Stimulated activated CD8-positive, alpha-beta memory T cell treated with anti-CD3 and anti-CD28 coated beads, Interleukin-12 subunit alpha, Interleukin-12 subunit beta, amount 100 ng/mL, for 24 hours (primary cell): ENCODE data around the gene DIPK1B.

Source experiments
- DNase-seq: peaks from one replicate; pipeline ENCODE4 v3.0.0-alpha.2; 2020; ENCODE audit errors: extremely low read depth

DIPK1B gene

GRCh38 chr9:136720251-136720897 is 8.0 kb downstream of the DIPK1B start:
- DNase-seq, result no peak

DNA sequence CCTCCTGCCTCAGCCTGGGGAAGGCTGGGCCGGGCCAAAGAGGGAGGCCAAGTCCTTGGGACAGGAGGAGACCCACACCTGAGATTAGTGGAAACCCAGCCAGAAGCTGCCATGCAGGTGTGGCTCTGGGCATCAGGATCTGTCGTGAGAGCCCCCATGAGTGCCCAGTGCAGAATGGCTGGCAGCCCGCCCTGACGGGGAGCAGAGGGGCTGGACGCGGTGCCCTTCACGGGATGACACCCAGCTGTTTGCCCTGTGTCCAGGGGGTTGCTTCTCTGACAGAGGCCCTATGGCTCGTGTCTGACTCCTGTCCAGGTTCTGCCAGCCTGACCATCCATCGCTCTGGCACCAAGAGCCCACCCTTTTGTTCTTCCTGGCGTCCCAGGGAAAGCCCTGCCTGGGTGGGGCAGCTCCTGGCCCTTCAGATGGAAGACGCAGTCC is 8.5 kb downstream of the DIPK1B start:
- no peak for DNase-seq

- DNase-seq, result no peak
Measured at GRCh38 chr9:136721339-136722092, 9.1 kb downstream of the DIPK1B start.

GRCh38 chr9:136722093-136722968 is 10.0 kb downstream of the DIPK1B start:
- no peak for DNase-seq

DNA sequence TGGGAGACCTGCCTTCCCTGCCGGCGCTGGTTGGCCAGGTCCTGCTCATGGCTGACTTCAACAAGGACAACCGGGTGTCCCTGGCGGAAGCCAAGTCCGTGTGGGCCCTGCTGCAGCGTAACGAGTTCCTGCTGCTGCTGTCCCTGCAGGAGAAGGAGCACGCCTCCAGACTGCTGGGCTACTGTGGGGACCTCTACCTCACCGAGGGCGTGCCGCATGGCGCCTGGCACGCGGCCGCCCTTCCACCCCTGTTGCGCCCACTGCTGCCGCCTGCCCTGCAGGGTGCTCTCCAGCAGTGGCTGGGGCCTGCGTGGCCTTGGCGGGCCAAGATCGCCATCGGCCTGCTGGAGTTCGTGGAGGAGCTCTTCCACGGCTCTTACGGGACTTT is 10.6 kb downstream of the DIPK1B start:
- DNase-seq, result no peak

GRCh38 chr9:136723362-136723976 is 11.1 kb downstream of the DIPK1B start:
- no peak for DNase-seq

GRCh38 chr9:136723989-136724388 is 11.6 kb downstream of the DIPK1B start:
- no peak for DNase-seq

DNA sequence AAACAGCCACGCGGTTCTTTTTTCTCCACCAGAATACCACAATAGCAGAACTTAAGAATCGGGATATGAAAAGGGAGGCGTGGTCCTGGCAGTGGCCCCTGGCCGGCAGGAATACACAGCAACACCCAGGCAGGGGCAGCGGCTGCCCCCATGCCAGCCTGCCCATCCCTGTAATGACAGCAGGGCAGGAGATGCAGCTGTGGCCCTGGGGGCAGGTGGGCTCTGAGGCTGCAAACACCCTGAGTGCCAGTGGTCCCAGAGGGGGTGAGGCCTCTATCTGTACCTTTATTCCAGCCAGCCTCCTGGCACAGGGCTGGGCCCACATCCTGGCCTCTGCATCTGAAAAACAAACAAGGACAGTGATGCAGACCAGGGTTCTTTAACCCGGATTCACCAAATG is 12.4 kb downstream of the DIPK1B start:
- DNase-seq, result no peak

GRCh38 chr9:136725612-136726011 is 13.2 kb downstream of the DIPK1B start:
- no peak for DNase-seq

DNA sequence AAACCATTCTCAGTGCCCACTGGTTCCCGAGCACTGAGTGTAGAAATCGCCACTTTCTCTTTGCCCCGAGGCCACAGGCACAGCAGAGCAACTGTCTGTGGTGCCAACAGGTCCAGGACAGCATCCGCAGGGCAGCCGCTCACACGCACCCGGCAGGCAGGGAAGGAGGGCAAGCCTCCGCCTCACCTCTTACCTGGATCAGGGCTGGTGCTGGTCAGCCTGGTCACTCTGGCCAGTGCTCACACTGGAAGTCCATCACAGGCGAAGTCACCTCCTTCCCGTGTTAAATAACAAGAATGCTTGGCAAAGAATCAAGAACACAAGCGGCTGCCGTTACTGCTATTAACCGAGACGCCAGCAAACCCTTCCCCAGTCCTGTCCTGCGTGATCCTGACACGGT is 13.7 kb downstream of the DIPK1B start:
- no peak for DNase-seq

- DNase-seq, result no peak
Measured at GRCh38 chr9:136726631-136727191, 14.3 kb downstream of the DIPK1B start.

- DNase-seq, result peak; percentile 70
Measured at GRCh38 chr9:136728080-136728547, 15.7 kb downstream of the DIPK1B start.

GRCh38 chr9:136728548-136729123 is 16.3 kb downstream of the DIPK1B start:
- DNase-seq, result no peak

DNA sequence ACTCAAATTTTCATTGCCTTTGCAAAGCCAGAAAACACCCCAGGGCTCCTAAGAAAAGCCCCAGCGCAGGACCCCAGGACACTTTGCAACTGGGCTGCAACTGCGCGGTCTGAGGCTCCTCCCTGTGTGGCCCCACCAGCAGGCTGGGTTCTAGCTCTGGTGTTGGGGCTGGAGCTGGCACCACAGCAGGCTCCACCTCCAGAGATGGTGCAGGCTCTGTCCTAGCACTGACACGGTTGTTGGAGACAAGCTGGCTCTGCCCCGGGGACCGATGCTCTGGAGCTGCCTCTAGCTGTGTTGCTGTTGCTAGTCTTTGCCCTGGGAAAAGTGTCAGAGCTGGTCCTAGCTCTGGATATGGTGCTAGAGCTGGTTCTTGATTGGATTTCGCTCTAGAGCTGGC is 16.8 kb downstream of the DIPK1B start:
- DNase-seq, result no peak

DNA sequence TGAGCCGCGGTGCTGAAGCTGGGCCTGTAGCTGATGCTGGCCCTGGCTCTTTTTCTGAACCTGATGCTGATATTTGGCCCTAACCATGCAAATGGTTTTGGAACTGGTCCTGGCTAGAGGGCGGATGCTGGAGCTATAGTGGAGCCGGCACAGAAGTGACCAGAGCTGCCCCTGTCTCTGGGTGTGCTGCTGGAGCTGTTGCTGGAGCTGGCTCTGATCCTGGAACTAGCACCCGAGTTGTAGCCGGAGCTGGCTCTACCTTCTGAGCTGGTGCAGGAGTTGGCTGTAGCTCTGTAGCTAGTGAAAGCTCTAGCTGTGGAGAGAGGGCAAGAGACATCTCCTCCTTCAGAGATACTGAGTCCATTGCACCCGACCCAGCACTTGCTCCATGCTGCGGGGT is 17.6 kb downstream of the DIPK1B start:
- no peak for DNase-seq

DNA sequence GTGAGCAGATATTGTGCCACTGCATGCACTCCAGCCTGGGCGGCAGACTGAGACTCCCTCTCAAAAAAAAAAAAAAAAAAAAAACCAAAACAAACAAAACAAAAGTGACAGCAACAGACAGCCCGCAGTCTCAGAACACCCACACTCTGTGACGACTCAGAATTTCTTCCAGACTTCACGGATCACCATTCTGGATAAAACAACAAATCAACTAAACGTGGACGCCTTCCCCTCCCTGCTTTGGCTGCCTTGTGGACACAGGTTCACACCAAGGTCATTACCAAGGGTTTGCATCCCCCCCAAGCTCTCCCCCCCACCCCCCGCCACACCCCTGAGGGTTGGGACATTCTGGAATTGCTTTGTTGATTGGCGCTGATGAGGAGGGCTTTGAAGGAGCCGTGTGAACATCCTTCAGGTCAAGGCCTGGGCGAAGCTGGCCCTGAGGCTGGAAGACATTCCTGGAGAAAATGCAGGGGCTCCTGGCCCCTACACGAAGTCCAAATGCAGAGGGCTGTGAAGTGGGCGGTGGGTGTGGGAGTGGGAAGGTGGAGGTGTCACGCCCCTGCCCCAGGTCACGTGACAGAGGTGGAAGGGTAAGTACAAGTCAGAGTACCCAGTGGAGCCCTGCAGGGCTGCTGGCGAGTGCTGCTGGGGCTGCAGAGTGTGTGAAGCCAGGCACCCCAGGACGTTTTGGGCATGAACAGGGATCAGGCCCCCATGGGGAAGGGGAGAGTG is 20.2 kb downstream of the DIPK1B start:
- no peak for DNase-seq

- DNase-seq, result no peak
Measured at GRCh38 chr9:136733611-136734010, 21.2 kb downstream of the DIPK1B start.

DNA sequence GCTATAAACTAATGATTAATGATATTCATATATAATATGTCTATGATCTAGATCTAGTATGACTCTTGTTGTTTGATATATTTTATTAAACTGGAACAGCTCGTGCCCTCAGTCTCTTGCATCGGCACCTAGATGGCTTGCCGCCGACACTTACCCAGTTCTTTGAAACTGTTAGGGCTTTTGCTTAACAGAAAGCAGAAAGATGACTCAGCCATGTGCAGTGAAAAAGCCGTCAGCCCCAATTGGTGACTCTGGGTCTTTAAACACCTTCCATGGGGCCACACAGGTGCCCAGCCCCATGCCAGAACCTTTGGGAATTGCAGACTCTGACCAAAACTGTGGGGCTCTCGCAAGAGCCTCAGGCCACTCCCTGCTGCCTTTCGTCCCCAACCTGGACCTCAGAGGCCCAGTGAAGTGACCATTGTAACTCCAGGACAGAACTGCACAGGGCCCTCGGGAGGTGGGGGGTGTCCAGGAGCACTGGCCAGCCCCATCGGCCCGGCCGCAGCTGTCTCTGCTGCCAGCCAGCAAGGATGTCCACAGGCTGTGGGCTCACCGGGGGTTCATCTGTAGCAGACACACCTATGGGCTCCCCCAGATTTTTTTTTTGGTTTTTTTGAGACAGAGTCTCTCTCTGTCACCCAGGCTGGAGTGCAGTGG is 22.6 kb downstream of the DIPK1B start:
- no peak for DNase-seq

GRCh38 chr9:136735812-136736480 is 23.6 kb downstream of the DIPK1B start:
- DNase-seq, result no peak
